GDM1 (cell line): Measurements from ENCODE around the gene E2F1.
A peak's percentile ranks its signal among the peaks of the same experiment; 100 is the strongest.

Experiments used
- DNase-seq: peaks from one replicate; lab custom pipeline; 2025; lab: John Stamatoyannopoulos, UW

E2F1 gene, protein sequence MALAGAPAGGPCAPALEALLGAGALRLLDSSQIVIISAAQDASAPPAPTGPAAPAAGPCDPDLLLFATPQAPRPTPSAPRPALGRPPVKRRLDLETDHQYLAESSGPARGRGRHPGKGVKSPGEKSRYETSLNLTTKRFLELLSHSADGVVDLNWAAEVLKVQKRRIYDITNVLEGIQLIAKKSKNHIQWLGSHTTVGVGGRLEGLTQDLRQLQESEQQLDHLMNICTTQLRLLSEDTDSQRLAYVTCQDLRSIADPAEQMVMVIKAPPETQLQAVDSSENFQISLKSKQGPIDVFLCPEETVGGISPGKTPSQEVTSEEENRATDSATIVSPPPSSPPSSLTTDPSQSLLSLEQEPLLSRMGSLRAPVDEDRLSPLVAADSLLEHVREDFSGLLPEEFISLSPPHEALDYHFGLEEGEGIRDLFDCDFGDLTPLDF

DNA sequence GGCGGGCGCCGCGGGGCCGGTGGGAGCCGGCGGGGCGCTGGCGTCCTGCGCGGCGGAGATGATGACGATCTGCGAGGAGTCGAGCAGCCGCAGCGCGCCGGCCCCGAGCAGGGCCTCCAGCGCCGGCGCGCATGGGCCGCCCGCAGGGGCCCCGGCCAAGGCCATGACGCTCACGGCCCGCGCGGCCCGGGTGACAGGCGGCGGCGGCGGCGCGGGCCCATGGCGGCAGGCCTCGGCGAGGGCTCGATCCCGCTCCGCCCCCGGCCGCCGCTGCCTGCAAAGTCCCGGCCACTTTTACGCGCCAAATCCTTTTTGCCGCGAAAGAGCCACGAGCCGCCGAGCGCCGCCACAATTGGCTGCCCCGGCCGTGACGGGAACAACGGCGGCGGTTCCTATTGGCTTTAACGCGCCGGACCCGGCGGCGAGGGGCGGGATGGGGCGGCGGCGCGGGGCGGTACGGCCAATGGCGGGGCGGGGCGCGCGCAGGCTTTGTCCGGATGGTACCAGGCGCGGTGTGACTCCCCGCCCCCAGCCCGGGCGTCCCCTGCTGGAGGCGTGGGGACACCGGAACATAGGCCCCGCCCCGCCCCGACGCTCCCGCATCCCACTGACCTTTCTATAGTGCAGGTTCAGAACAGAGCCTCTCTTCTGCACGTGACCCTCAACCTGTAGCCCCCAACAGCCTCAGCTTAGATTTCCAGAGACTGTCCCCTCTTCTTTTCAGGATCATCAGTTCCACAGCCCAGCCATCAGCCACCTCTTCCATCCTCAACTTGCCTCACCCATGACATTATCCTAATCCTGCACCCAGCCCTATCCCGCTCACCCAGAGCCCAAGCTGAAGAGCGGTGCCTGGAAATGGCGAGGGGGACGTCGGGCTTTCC lies at the start of gene E2F1:
Gene E2F1, minus strand, starts transcription at position 286 of the 884 bp plus-strand sequence. Its CDS starts 121 bp downstream, at position 165.
- peak; percentile 95 for DNase-seq

DNA sequence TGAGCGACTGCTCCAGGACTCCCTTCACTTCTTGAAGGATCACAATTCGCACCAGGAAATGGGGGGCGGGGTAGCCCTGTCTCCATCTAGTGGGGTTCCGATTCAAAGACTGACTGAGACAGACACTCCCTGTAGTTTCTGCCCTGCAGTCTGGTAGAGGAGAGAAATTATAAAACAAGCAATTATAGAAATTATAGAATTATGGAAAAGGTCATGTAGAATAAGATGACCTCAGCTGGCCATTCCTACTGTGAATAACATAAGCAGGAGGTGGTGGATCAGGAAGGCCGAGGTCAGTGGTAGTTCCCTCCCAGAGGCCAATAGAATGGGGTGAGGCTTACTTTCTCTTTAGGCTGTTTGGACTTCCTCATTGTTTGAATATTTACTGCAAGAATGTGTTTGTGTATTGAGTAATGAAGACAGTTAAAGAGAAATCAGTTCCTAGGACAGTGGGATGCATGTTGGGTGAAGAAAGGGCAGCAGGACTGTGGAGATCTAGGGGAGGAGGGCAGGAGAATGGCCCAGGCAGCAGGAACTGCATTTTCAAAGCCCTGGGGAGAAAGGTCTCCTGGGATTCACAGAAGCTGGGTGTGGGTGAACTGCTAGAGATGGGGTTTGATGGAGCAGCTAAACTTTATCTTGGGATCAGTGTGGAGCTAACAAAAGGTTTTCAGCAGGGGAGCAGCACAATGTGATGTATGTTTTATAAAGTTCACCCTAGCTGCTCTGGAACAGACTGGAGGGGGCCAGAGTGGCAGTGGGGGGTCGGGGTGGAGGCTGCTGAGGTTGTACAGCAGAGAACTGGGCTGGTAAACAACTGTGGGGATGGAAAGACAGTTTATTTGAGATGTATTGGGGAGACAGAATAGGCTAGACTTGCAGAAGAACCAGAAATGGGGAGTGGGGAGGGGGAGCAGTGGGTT lies 47.7 kb upstream of the E2F1 start:
- DNase-seq, result peak; percentile 5

DNA sequence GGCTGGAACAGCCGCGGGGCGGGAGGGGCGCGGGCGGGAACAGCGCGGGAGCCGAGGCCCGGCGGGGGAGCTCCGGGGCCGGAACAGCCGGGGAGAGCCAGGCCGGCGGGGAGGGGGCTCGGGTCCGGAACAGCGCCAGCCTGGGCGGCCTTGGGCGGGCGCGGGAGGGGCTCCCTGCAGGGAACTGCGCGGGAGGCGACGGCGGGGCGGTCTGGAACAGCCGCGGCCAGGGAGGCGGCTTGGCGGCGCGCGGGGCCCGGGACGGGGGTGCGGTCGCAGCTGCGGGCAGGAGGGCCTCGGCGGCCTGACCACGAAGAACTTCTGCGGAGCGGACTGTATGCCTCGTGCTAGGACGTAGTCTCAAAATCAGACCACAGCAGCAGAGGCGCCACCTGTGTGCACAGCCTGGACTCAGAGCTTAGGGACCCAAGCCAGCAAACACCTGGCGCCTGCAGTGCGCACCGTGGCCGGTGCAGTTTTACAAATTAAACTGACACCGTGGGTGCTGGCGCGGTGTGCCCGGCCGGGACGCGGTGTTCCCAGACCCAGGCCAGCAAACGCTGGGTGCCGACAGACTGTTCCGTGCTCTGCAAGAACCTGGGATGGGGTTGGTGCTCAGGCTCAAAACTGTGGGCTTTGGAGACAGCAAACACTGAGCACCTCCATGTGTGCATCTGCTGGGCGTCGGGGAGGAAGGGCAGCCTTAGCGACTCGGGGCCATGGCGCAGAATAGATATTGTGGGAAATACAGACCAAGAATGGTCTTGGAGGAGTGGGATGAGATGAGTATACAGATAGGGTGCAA lies 46.2 kb upstream of the E2F1 start:
- DNase-seq, result no peak

DNA sequence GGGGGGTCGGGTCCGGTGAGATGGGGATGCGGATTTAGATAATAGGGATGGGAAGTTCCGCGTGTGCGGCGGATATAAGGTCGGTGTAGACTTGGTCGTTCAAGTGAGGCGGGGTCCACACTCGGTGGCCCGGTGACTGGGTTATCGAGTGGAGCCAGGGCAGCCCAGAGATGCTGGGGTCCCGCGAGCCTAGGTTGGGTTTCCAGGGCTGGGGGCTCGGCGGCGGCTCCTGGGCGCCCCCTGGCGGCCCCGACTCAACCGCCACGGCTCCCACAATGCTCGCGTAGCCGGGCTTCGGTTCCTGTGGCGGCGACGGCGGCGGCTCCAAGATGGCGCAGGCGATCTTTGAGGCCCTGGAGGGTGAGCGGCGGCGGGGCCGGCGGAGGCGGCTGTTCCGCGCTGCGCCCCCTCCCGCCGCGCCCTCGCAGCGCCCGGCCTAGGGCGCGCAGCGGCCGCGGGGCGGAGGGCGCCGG lies 45.5 kb upstream of the E2F1 start, which contains the start of gene ZNF341:
Gene ZNF341, plus strand, starts transcription at position 304 of the 473 bp plus-strand sequence. Its CDS starts 26 bp downstream, at position 330.
- DNase-seq, result peak; percentile 89

DNA sequence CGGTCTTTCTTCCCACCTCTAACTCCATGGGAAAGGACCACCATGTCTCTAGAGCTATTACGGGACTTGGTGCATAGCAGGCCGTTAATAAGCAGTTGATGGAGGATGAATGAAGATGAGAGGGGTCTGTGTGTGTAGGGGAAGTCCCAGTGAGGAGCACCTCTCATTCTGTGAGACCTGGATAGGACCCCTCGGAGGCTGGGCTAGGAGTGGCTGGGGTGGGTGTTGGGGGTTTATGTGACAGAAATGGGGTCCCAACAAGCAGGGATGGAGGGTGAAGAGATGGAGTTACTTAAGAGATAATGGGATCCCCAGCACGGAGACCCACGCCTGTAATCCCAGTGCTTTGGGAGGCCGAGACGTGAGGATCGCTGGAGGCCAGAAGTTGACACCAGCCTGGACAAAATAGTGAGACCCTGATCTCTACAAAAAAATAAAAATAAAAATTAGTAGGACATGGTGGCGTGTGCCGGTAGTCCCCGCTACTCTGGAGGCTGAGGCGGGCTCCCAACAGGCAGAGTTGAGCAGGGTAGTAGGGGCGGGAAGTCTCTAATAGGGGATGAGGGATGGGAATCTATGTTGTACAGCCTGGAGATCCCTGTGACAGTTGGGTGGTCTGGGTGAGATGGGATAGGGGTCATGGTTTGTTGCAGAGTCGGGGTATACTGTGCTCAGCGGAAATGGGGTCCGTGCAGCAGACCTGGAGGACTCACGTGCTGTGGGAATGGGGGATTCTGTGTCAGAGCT lies 44.9 kb upstream of the E2F1 start:
- no peak for DNase-seq

DNA sequence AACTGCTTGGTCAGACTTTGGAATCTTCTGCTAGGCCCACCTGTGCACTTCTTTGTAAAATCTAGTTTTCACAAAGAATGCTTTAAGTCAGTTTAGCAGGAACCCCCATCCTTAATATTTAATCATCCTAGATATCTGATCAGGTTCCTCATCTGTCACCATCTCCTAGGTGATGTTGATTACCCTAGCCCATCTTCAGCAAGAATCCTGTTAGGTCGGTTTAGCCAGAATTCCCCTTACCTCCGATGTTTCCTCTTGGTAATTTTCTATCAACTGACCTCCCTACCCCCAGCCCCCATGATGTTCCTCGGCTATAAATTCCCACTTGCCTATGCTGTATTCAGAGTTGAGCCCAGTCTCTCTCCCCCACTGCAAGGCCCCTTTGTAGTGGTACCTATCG lies 42.9 kb upstream of the E2F1 start:
- no peak for DNase-seq

DNA sequence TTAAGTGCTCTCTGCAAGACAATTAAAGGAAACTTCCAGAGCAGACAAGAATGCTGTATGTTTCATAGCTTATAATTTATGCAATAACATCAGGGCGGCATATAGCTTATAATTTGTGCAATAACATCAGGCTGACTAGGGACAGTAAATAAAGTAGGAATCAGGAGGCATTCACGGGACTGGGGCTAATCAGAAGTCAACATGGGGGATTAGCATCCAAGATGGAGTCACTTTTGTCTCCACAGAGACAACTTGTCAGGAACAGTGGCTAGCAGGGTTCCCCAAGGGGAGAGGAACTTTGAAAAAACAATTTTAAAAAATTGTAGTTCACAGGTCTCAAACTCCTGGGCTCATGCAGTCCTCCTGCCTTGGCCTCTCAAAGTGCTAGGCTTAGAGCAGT lies 42.3 kb upstream of the E2F1 start:
- DNase-seq, result no peak

DNA sequence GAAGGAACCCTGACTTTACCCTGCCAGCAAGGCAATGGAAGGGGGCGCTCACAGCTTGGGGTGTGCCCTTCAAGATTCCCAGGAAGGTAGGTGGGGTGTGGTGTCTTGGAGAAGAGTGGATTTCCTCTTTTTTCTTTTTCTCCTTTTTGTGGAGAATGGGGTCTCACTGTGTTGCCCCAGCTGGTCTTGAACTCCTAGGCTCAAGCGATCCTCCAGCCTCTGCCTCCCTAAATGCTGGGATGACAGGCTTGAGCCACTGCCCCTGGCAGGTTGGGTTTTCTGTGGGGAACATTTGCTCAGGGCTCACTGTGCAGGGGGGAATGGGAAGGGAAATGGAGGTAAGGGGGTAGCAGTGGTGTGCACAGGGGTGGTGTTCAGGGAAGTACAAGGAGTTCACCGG lies 41.6 kb upstream of the E2F1 start:
- no peak for DNase-seq

DNA sequence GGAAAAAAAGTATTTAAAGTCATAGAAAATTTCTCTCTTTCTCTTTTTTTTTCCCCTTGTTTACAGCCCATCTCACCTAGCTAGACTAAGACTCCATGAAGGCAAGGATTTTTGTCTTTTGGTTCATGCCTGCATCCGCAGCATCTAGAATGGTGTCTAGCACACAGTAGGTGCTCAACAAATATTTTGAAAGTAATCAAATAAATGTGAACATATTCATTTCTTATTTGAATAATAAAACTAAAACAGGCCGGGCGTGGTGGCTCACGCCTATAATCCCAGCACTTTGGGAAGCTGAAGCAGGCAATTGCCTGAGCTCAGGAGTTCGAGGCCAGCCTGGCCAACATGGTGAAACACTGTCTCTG lies 40.9 kb upstream of the E2F1 start:
- DNase-seq, result no peak

DNA sequence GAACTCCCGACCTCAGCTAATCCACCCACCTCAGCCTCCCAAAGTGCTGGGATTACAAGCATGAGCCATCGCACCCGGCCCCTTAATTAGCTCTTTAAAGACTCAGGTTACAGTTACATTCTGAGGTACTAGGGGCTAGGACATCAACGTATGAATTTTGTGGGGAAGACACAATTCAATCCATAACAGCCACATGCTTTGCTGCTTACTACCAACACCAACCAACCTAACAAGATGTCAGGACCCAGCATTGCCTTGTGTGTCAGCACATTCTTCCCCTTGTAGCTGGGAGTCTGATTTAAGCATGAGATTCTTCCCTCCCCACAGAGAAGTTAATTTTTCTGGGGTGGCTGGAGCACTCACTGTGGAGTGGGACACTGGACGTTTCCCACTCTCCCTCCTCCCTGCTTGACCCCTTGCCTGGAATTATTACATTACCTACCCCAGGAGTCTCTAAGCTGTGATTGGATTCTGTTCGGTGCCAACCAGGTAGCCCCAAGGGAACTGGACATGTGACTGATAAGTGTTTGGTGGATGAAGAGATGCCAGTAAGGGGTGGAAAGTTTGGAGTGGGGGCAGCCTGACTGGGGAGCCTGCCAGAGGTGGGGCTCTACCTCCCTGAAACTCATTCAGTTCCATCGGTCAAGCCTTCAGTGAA lies 39.6 kb upstream of the E2F1 start:
- DNase-seq, result no peak

DNA sequence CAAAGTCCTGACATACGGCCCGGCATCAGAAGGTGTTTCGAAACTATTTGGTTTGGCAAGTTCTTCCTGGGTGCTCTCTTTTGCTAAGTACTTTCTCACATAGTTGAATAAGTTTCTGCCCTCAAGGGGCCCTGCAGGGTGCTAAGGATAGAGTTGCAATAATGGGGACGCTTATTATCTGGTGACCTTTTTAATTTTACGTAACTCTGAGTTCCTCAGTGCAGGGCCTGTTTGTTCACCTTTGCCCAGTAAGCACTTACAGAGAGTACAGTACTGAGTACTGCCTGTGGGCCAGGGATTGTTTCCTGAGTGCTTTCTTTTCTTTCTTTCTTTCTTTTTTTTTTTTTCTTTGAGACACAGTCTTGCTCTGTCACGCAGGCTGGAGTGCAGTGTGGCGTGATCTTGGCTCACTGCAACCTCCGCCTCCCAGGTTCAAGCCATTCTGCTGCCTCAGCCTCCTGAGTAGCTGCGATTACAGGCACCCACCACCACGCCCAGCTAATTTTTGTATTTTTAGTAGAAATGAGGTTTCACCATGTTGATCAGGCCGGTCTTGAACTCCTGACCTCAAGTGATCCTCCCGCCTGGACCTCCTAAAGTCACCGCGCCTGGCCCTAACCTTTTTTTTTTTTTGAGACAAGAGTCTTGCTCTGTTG lies 38.4 kb upstream of the E2F1 start:
- no peak for DNase-seq

DNA sequence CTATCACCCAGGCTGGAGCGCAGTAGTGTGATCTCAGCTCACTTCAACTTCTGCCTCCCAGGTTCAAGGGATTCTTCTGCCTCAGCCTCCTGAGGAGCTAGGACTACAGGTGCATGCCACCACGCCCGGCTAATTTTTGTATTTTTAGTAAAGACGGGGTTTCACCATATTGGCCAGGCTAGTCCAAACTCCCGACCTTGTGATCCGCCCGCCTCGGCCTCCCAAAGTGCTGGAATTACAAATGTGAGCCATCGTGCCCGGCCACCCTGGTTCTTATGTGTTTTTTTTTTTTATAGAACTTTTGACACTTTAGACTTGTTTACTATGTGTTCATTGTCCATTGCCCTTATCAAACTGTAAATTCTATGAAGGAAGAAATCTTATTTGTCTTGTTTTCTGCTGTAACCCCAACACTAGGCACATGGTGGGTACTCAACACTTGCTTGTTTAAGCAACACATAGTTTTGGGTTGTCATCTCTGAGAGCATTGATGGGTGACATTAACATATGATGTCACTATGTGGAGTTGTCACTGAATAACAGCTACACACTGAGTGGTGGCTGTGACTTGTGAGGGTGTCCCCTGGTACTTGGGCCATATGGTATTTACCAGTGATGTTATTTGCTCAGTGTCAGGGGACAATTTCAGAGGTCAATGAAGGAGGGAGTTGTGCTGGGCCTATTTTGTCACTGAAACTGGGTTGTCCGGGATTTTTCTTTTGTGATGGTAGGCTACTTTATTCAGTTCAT lies 35.4 kb upstream of the E2F1 start:
- no peak for DNase-seq

DNA sequence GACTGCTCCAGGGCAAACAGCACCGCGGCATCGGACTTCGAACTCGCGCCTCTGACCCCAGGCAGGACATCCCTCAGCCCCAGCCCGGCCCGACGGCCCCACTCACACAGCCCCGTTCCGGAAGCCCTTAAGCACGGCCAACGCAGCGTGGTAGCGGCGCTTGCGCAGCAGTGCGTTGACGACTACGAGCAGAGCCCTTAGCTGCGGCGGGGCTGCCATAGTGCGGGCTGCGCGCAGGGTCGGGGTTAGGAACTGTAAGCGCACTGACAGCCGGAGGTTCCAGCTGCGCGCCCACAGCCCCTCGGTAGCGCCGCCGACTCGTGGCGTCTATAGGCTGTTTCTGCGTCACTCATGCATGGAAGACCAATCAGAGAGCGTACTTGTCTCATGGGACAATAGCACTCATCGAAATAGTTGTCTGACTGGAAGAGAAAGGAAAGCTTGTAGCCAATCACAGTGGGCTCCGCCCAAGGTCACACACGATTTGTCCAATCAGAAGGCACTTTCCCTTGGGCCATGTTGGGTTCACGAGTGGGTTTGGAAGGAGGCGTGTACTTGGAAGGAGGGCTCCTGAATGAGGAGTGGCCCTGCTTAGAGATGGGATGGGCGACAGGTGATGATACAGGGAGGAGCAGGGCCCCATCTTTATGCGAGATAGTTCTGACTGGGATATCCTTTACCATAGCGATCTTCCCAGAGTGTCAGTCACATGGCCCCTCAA lies 34.0 kb upstream of the E2F1 start, which contains the start of gene PXMP4:
Gene PXMP4, minus strand, starts transcription at position 322 of the 721 bp plus-strand sequence. Its CDS starts 103 bp downstream, at position 219.
- peak; percentile 97 for DNase-seq

DNA sequence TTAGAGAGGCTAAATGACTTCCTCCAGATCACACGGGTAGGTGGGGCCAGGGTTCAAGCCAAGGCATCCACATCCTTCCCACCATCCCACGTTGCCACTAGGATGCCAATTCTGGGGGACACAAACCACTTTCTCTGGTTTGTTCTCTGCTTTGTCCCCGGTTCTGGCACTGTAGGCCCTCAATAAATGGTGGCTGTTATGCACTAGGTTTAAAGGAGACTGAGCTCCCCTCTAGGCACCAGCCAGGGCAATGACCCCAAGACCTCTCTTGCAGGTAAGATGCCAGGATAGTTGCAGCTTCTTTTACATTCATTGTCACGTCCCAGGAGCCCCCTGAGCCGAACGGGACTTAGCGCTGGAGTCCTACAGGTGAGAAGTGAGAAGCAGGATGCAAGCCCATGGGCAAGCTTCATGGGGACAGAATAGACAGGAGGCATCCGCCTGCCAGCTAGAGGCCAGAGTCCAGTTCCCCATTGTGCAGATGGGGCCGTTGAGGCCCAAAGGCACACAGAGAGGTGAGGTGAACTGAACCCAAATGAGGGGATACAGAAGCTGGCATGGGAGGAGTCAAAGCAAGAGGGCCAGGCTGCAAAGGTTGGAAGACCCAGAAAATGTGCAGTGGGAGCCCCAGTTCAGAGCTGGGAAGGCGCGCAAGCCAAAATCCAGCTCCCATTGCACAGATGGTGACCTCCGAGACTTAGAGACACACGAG lies 33.2 kb upstream of the E2F1 start:
- no peak for DNase-seq

DNA sequence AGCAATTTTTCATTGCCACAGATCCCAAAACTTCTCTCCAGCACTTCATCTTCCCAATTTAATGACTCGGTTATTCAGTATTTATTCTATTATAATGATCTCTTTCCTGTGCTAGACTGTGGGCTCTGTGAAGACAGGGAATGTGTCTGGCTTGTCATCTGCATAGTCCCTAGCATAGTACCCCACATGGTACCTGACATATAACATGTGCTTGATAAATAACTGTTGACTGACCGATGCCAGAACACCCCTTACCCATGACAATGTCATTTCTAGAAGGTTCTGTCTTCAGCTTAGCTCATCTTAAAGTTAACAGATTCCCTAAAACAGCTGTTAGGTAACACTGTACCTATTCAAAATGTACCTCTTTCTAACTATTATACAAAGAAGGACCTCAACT lies 30.3 kb upstream of the E2F1 start:
- DNase-seq, result no peak

DNA sequence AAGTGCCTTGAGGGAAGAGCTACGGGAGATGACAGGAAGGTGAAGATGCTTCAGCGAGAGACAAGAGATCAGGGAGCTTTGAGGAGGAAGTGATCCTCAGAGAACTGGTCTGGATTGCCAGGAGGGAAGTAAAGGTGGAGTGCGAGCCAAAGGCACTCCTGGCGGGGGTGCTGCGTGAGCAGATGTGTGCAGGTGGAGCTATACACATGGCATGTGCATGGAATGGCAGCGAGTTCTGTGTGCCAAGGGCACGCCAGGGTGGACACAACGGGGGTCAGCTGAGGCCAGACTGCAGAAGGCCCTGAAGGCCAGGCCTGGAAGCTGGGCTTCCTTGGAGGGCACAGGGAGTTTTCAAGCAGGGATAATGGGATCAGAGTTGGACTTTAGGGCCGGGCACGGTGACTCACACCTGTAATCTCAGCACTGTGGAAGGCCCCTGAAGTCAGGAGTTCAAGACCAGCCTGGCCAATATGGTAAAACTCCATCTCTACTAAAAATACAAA lies 27.7 kb upstream of the E2F1 start:
- no peak for DNase-seq

DNA sequence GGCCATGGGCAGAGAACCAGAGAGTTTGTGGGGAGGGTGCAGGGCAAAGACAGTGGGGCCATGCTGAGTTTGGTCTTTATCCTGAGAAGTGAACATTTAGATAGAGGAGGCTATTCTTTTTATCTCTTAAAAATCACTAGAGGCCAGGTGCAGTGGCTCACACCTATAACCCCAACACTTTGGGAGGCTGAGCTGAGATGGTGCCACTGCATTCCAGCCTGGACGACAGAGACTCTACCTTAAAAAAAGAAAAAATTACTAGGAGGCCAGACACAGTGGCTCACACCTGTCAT lies 25.2 kb upstream of the E2F1 start:
- DNase-seq, result no peak
